Measurements from ENCODE around the gene PNLIPRP3. TPM values are rescaled to one million over a fixed set of nuclear protein-coding genes. Genes with fewer than 3 reads are reported as not detected.

The PNLIPRP3 gene
- total RNA-seq = not detected in 2 replicates

DNA sequence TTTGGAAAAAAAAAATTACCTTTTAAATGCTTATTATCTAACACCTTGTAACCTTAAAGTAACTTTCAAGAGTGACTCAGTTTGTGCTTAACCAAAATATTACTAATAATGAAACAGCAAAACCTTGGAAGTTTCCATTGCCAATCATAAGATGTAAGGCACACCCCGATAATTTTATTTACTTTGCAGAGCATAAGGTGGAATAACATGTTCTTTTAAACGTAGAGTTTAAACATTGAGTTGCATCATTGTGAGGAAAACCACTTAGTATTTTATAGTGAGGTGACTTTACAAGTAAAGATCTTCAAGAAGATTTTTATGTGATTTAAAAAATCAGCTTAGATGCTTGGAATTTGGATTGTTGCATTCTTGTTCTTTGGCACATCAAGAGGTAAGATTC lies at the start of gene PNLIPRP3:
PNLIPRP3 (plus strand) TSS at position 177 of the 400 bp plus-strand sequence; CDS start at position 343, 166 bp downstream.

Other genes starting within 250 kb of the PNLIPRP3 start
- 0.89 and 1.8 TPM in 2 replicates for gene GFRA1, start 154.6 kb upstream of the PNLIPRP3 start, total RNA-seq
- not detected in 2 replicates for gene CCDC172, start 103.4 kb upstream of the PNLIPRP3 start, total RNA-seq
- gene PNLIP, start 118.1 kb downstream of the PNLIPRP3 start, total RNA-seq = not detected in 2 replicates
- gene PNLIPRP1, start 163.1 kb downstream of the PNLIPRP3 start, total RNA-seq = not detected in 2 replicates
- gene PNLIPRP2, start 193.1 kb downstream of the PNLIPRP3 start, total RNA-seq = not detected in 2 replicates